Stimulated activated CD4-positive, alpha-beta T cell treated with anti-CD3 and anti-CD28 coated beads, Interleukin-1b, Interleukin-23, amount 100 ng/mL, for 48 hours (primary cell): ENCODE results near the gene PNPLA3.

Experiments
- DNase-seq: peaks from one replicate; pipeline ENCODE4 v3.0.0-alpha.2; 2020

PNPLA3 gene, protein sequence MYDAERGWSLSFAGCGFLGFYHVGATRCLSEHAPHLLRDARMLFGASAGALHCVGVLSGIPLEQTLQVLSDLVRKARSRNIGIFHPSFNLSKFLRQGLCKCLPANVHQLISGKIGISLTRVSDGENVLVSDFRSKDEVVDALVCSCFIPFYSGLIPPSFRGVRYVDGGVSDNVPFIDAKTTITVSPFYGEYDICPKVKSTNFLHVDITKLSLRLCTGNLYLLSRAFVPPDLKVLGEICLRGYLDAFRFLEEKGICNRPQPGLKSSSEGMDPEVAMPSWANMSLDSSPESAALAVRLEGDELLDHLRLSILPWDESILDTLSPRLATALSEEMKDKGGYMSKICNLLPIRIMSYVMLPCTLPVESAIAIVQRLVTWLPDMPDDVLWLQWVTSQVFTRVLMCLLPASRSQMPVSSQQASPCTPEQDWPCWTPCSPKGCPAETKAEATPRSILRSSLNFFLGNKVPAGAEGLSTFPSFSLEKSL

DNA sequence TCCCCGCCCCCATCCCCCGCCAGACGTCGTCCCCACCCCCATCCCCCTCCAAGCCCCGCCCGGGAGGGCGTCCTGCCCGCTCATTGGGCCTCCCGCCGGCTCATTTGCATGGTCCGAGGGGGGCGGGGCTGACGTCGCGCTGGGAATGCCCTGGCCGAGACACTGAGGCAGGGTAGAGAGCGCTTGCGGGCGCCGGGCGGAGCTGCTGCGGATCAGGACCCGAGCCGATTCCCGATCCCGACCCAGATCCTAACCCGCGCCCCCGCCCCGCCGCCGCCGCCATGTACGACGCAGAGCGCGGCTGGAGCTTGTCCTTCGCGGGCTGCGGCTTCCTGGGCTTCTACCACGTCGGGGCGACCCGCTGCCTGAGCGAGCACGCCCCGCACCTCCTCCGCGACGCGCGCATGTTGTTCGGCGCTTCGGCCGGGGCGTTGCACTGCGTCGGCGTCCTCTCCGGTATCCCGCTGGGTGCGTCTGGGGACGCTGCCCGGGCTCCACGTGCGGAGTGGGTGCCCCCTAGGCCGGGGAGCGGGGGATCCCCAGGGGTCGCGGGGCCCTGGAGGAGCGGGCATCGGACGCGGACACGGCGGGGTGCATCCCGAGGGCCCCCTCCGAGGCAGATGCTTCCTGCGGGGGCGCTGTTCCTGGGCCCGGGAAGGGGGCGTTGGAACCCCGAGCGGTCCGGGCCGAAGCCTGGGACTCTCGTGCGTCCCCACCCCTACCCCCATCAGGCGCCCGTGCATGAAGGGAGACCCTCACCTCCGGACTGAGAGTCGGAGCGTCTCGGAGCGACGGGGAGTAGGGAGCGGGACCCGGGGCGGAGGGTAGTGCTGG, at the start of gene PNPLA3:
Gene PNPLA3 (plus strand): TSS at position 175 of the 834 bp plus-strand sequence. CDS start 107 bp downstream, at position 282.
- DNase-seq = peak; percentile 74

DNA sequence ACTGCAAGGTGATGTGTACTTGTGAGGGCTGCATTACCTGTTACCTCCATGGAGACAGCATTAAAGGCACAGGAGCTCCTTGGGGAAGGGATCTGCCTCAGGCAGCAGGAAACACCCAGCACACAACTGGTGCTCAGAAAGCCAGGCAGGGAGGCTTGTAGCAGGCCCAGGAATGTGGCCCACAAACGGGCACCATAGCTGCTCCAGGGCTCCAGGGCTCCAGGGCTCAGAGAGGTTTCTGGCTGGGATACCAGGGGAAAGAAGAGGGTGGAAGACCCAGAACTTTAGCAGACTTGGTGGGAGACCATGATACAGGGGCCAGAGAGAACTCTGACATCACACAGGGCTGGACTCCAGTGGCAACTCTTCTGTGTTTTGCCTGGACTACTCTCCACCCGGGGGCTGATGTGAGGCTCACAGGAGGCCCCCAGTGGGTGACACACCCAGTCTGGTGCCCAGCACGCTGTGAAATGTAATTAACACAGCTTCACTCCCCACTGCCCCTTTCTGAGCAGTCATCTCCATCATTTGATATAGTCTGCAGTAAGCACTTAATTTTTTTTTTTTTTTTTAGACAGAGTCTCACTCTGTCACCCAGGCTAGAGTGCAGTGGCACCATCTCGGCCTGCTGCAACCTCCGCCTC, 46.6 kb upstream of the PNPLA3 start:
- DNase-seq = no peak

DNA sequence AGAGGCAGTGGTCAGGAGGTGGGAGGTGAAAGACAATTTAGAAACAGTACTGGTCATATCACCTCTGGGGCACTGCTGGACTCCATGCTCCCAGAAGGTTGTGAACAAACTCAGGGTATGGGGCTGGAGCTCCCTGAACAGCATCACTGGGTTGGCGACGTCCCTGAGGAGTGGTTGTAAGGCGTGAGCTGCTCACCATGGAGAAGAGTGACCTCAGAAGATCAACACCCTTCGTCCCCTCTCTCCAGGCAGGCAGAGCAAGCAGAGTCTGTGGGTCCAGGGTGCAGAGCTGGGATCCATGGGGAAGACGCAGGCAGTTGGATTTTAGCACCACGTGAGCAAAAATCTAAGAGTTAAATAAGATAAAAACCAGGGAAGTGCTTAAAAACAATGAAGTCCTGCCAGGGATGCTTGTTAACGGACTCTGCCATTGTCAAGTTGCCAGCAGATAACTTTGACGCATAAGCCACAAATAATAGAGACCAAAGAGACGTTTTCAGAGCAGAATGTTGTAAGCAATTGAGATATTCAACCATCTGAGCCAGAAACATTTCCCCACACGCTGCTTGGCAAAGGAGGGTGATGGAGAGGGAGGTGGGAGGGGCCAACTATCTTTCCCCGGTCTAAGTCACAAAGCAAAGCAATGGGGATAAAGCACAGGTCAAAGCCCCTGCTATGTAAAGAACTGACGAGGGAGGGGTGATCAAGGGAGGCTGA, 45.4 kb upstream of the PNPLA3 start:
- DNase-seq = no peak

DNA sequence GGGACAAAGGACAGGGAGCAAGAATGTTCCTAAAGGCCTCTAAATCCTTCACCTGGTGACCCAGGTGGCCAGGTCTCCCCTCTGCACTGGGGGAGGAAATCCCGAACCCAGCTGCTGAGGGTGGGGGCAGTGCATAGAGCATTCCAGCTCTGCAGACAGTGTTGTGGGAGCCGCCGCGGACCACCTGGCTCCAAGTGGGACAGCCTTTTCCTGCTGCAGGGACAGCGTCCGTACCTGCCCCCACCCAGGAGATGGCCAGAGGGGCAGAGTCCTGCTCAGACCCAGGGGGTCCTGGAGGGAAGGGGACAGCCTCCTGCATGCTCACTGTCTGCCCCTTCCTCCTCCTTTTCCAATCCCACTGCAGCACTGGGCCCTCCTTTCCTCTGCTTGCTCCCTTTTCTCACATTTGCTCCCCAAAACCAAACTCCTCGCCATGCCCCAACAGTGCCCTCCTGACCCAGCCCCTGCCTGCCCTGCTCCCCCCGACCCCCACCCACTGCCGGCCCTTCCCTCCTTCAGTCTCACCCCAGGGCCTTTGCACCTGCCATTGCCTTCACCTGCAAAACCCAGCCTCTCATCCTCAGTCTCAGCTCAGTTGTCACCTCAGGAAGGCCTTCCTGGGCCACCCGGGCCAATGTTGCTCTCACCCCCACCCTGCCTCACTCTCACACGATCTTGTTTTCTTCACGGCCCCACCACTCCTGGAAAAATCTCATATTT, 44.6 kb upstream of the PNPLA3 start:
- no peak for DNase-seq

DNA sequence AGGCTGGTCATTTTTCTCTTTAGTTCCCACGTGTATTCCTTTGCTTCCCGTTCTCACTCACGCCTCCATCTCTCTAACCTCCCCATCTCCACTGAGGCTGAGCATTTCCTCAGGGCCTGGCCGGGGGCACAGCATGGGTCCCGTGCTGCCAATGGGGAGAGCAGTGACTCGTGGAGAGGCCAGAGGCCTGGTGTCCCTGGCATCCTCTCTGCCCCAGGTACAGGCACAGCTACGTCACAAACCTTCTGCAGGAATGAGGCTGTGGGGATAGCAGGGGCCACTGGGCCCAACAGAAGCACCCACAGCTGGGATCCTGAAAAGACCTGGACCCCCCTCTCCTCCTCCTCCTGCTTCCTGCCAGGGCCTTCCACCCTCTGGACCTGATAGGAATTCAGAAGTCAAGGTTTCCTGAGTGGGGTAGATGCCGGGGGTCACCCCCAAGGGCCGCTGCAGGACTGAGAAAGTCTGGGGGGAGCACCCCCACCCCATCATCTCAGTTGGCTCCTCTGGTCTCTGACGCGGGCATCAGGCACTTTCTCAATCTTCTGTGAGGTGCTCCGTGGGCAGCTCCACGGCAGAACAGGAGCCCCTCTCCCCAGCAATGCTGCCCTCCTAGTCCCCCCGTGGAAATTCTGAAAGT, 43.6 kb upstream of the PNPLA3 start:
- DNase-seq = no peak

DNA sequence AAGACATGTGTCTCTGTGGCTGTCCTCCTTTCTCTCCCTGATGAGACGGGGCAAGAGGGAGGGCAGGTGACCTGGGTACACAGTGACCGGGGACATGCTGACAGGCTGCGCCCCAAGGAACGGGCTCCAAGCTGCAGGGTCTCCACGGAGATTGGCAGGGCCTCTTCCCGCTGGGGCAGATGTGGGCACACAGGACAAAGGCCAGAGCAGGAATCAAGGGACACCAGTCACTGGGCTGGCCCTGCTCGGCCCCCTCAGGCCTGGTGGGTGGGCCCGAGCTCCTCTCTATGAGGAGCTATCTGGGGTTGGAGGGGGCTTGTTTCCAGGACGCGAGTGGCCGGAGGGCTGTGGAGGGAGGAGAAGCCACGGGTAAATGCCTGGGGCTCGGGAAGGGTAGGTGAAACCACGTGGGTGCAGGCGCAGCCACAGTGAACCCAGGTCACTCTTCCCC, 43.0 kb upstream of the PNPLA3 start:
- no peak for DNase-seq

DNA sequence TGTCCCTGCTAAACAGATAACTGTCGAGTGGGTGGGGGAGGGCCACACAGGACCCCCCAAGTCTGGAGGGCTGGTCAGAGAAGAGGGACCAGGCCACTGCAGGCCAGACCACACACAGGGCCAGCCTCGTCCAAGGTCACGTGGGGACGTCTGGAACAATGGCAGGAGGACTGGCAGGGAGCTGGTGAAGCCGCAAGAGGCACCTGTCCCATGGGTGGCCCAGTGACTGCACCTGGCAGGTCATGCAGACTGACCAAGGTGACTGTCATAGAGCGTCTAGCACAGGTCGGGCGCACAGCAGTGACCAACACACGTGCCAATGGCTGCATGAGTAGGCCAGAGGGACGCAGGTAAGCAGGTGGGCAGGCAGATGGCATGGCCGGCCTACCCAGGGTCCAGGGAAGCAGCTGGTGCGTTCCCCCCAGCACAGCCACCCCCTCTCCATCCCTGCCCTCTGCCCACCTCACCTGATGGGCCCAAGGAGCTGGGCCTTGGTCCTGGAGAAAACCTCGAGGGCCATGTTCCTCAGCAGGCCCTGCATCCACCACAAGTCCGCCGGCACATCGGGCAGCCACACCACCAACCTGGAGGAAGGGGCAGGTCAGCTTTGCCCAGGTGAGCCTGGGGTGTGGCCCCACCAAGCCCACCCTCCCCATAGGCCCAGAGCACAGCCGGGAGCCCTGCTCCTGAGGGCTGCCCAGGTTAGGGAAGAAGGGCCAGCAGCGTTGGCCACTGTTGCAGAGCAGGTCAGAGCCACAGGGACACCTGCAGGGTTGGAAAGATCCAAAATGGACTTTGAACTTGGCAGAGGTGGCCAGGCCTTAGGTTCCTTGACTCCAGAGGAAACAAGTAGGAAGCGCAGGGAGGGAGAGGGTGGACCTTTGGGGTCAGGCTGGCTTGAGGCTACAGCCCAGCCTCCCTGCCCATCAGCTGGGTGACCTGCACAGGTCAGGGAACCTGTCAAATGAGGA, 42.2 kb upstream of the PNPLA3 start:
- DNase-seq = no peak

DNA sequence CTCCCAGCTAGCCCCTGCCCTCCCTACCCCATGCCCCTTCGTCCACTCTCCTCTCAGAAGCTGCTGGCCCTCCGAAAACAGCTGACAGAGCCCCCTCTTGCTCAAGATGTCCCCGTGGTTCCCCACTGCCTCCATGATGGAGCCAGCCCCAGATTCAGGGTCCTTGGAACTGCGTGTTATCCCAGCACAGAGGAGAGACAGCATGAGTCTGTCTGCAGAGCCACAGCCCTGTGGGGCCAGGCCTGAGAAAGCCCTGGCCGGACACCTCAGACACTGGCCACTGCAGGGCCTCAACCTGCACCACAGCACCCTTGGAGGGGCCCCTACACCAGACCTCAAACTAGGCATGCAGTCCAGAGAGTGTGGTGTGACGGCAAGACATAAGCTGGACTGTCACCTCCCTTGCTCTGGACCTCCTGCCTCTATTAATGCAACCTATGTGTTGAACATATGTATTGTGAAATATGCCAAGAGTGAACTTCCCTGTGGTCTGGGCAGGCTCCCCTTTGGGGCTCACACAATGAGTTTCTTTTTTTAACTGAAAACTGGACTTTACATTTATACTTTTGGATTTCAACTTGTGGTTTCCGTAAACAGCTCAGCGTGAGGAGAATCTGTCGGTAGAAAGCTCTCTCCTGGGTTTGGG, 41.4 kb upstream of the PNPLA3 start:
- DNase-seq = no peak

DNA sequence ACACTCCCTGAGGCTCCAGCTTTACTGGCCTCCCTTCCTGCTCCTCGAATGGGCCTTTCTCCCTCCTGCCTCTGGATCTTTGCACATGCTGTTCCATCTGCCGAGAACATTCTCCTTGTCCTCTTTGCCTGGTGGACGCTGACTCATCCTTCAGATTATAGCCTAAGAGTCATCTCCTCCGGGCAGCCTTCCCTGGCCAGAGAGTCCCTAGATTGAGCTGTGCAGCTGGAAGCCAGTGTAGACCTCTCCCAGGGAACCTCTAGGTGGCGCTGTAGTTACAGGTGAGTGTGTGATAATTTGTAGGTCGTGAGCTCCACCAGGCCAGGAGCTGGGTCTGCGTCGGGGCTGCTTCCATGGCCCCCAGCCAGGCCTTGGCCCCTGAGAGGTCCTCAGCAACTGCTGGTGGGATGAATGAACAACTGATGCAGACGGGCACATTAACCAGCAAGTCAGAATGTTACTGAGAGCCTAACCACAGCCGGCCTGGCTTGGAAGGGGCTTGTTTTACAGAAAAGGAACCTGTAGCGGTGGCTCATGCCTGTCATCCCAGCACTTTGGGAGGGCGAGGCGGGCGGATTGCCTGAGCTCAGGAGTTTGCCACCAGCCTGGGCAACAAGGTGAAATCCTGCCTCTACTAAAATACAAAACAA, 40.5 kb upstream of the PNPLA3 start:
- peak; percentile 52 for DNase-seq

DNA sequence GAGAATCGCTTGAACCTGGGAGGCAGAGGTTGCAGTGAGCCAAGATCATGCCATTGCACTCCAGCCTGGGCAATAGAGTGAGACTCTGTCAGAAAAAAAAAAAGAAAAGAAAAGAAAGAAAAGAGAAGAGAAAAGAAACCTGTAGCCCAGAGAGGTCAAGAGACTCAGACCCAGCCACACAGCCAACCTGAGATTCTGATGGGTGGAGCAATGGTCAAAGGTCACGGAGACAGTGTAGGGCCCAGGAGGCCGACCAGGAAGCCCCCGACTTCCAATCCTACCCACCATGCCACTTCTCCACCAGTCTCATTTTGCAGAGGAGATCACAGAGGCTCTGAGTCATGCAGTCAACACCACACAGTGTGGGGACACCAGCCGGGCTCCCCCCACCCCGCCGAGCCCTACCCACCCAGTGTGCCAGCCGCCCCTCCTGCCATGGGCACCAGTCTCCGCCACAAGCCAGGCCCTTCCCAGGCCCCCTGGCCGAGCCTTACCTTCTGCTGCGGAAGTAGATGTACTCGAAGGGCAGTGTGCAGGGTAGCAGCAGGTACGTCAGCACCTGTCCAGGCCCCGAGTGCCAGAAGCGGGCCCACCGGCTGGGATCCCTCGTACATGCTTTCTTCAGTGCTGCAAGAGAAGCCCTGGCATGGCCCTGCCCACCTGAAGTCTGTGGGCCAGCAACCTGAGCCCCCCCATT, 39.7 kb upstream of the PNPLA3 start:
- no peak for DNase-seq

DNA sequence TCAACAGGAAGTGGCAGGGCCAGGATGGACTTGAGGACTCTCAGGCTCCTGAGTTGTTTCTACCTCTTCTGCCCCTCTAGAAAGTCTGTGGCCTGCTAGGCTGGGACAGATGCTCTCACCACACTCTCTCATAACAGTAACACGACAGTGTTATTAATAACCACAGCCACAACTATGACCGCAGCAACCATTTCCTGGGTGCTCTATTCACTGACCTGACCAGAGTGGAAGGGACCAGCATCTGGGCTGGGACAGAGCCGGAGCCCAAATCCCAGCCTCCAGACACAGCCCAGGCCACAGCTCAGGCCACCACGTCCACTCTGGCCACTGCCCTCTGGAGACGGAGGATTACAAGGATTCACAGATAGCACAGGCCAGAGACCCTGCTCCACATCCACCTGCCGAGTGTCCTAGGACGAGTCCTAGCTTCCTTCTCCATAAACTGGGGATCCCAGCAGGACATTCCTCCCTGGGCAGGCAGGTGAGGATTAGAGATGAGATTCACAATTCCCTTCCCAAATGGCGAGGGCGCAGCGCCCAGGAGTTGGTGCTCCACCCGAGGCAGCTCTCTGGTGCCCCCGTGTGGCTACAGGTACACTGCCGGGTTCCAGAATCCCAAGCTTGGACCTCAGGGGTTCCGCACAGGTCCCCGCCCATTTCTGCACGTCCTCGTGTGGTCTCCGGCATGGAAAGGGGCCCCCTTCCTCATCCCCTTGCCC, 38.8 kb upstream of the PNPLA3 start:
- peak; percentile 51 for DNase-seq

DNA sequence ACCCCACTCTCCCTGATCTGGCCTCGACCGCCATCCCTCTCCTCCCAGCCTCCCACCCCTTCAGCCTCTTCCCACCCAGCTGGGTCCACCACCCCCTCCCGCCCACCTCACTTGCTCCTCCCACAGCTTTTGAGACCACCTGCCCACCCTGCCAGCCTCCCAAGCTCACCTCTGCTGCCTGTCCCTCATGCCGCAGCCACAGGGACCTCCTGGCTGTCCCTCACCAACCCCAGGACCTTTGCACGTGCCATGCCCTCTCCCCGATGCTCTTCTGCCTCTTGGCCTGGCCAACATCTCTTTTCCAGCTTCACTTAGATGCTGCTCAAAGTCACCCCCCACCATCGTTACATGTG, 38.3 kb upstream of the PNPLA3 start:
- no peak for DNase-seq

DNA sequence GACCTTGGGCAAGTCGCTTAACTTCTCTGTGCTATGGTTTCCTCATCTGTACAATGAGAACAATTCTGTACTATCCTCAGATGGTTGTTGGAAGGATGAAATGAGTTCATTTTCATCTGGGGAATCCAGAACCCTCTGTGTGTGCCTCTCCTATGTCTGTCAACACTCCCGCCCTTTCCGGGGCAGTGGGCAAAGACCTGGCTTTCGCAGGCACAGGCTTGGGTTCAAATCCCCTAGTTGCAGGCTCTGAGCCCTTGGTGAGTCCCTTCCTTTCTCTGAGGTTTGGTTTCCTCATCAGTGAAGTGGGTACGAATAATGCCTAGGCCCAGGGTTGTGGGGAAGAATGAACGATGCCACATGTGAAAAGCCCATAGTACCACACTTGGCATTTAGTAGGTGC, 37.8 kb upstream of the PNPLA3 start:
- no peak for DNase-seq

DNA sequence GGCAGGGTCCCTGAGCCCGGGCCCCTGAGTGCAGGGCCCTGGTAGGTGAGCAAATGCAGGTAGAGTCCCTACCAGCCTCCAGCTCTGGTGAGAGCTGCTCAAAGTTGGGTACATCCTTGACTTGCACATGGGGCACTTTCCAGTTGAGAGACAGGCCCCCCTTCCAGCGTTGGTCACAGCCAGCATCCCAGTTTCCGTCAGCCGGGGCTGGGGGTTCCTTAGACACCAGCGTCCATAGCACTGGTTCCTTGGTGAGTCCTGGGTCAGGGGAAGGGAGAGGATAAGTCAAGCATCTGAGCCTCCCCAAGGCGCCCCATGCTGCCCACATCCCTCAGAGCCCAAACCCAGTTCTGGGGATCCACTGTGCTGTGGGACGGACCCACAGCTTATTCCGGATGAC, 37.4 kb upstream of the PNPLA3 start:
- DNase-seq = no peak

DNA sequence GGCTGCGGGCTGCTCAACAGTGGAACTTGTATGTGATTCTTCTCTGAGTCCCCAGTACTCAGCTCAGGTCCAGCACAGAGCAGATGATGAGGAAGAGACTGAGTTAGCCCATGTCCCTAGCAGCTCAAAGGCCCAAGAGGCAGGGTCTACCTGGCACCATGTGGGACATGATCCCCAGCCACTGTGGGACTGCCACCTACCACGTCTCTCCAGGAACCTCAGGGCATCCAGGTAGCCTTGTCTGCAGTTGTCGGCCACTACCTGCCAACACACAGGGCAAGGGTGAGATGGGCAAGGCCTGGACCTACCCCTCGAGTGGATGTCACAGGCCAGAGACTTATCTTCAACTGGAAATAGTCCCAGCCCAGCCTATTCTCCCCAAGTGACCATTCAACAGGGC, 36.2 kb upstream of the PNPLA3 start:
- DNase-seq = no peak

DNA sequence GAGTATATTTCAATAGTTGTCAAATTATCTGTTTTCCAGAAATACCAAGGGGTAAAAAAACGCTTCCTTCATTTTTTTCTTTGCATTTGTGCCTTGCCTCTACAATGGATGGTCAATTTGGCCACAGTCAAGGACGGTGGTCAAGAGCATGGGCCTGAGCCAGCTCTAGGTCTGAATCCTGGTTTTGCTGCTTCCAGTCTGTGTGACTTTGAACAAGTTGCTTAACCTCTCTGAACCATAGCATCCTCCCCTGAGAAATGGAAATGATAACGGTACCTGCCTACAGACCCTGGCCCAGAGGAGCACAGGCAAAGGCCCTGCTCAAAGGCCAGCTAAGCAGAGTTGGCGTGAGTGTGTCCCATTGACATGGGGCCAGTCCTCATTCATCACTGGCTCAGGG, 34.9 kb upstream of the PNPLA3 start:
- no peak for DNase-seq

DNA sequence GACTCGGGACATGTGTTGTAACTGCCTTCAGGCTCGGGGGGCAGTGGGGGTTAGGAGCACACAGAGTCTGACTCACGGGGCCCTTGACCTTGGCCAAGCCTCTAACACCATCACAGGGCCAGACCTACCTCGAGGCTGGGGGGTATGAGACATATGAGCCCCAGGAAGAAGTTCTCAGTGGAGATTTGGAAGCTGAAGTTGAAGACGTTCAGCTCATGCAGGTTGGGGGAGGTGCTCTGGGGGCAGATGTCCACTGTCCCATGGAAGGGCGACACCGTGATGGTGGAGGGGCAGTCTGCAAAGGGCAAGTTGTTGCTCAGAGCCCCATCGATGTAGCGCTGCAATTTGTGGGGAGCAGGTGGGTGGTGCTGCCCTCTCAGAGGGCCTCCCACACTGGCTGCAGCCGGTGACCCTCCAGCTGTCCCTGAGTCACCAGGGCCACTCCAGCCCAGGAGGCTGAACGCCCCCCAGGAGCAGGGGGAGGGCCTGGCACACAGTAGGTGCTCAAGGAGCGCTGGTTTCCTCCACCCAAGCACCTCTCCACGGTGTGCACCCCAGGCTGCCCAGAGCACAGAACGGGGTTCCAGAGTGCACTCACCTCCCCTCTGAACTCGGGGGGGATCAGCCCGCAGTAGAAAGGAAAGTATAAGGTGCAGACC, 34.3 kb upstream of the PNPLA3 start:
- DNase-seq = no peak
